Peyer's patch (tissue), 4 donors: ENCODE data around the gene MCU. TPM values are rescaled to one million over a fixed set of nuclear protein-coding genes. Genes with fewer than 3 reads are reported as not detected.

Experiments used
- DNase-seq, 3 donors: peaks; one replicate each; pipeline ENCODE4 v3.0.0-alpha.2; 2017 to 2019
- H3K27ac ChIP-seq, 4 donors: fragments of 200-600 bp; sonication (generic); one replicate each; pipeline ENCODE4 v1.5.1; 2016 to 2019
- H3K27me3 ChIP-seq, 2 donors: fragments of 200-600 bp; sonication (generic); one replicate each; pipeline ENCODE4 v1.5.1; 2019
- H3K36me3 ChIP-seq, 3 donors: fragments of 200-600 bp; sonication (generic); one replicate each; pipeline ENCODE4 v1.5.1; 2016 to 2019
- H3K4me1 ChIP-seq, 4 donors: fragments of 200-600 bp; sonication (generic); one replicate each; pipeline ENCODE4 v1.5.1; 2016 to 2019
- H3K4me3 ChIP-seq, 4 donors: fragments of 200-600 bp; sonication (generic); 1 replicate in 3 of 4; 2 replicates in 1 of 4; pipeline ENCODE4 v1.5.1; 2016 to 2019; ENCODE audit warnings: mild to moderate bottlenecking in 1 of 4
- H3K9me3 ChIP-seq, 4 donors: fragments of 200-600 bp; sonication (generic); one replicate each; pipeline ENCODE4 v1.5.1; 2016 to 2019; ENCODE audit warnings: mild to moderate bottlenecking in 1 of 4
- POLR2A ChIP-seq, 2 donors: fragments of 450-650 bp; IDR thresholded peaks; one replicate each; pipeline ENCODE4 v1.5.1; 2017; ENCODE audit warnings: antibody characterized with exemption in 2 of 2, mild to moderate bottlenecking in 2 of 2, moderate library complexity in 2 of 2
- total RNA-seq, 4 donors: library from RNA; depleted of rRNA; stranded (reverse); fragments of >200 nt; gene quantifications; one replicate each; pipeline ENCODE4 v1.1.0, GENCODE V29; 2016
- TF ChIP-seq, protein P1 (sequence below), 6 experiments: fragments of 450-650 bp in 4 of 6; fragments of 200-600 bp in 2 of 6; sonication (generic) in 1 of 6; IDR thresholded peaks; one replicate each; pipeline ENCODE4 v1.5.1; 2017 to 2019; ENCODE audit warnings: antibody characterized with exemption in 6 of 6, mild to moderate bottlenecking in 3 of 6, moderate library complexity in 1 of 6

The MCU gene
- total RNA-seq, 4 donors from 2014 or later = 44.6 to 65.8 (median 52.9) TPM

DNA sequence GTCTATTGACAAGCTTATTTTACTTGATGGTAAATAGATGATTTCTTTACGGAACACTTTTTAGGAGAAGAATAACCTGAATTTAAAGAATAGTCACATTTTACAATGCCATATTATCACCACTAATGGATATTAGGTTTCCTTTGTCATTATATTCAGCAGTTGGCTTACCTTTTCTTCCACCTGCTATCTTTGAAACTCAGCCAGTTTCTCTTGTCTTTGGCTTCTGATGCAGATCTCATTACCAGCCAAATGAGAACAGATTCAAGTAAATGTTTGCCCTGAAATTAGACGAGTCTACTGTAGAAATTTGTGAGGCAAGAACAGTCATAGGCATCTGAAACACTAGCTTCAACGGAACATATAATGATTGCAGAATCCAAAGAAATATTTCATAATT lies 116.1 kb downstream of the MCU start:
- DNase-seq = no peak
- Histone ChIP-seq H3K4me3 (no peak overlapping the region), H3K27me3 (no peaks in the 10 kb centered on the region), H3K36me3 (no peaks in the 10 kb centered on the region), H3K27ac (no peak overlapping the region), H3K4me1 (no peaks in the 10 kb centered on the region), H3K9me3 (no peaks in the 10 kb centered on the region)
- TF ChIP-seq POLR2A (IDR thresholded peaks at IDR 0.05) = no peak
- TF ChIP-seq, protein P1, sequence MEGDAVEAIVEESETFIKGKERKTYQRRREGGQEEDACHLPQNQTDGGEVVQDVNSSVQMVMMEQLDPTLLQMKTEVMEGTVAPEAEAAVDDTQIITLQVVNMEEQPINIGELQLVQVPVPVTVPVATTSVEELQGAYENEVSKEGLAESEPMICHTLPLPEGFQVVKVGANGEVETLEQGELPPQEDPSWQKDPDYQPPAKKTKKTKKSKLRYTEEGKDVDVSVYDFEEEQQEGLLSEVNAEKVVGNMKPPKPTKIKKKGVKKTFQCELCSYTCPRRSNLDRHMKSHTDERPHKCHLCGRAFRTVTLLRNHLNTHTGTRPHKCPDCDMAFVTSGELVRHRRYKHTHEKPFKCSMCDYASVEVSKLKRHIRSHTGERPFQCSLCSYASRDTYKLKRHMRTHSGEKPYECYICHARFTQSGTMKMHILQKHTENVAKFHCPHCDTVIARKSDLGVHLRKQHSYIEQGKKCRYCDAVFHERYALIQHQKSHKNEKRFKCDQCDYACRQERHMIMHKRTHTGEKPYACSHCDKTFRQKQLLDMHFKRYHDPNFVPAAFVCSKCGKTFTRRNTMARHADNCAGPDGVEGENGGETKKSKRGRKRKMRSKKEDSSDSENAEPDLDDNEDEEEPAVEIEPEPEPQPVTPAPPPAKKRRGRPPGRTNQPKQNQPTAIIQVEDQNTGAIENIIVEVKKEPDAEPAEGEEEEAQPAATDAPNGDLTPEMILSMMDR (IDR thresholded peaks at IDR 0.05) = no peak

DNA sequence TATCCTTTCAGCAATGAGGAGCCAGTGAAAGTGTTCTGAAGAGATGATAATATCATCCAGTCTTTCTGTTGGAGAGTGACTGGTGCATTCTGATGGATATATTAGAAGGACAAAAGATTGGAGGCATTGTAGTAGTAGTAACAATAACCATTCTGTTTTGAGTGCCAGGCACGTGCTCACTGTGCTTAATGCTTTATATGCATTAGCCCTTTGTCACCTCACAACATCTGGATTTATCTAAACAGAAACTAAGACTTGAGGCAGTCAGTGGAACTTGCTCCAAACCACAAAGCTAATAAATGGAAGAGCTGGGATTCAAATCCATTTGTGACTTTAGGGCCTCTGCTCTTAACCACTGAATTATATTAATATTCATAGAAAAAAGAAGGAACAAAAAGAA lies 117.1 kb downstream of the MCU start:
- no peak for DNase-seq
- Histone ChIP-seq H3K4me1 (no peaks in the 10 kb centered on the region), H3K9me3 (no peaks in the 10 kb centered on the region), H3K36me3 (no peaks in the 10 kb centered on the region), H3K27me3 (no peaks in the 10 kb centered on the region), H3K27ac (no peak overlapping the region), H3K4me3 (no peak overlapping the region)
- TF ChIP-seq, protein P1 (IDR thresholded peaks at IDR 0.05) = no peak
- no peak for TF ChIP-seq POLR2A (IDR thresholded peaks at IDR 0.05)

DNA sequence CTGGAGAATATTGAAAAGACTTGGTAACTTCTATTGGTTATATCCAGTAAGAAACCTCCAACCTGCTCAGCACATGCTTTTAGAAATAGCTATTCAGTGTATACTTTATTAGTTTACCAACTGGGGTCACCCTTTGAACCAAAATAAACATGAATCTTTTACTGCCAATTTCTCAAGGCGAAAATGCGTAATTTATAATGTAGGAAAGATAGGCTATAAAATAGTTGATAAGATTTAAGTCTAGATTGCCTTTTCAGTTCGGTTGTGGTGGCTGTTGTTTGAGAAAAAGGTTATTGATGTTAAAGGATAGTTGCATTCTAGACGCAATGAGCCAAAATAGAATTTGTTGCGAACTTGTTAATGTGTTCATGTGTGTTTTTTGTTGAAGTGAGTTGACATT lies 119.0 kb downstream of the MCU start:
- H3K36me3 ChIP-seq = no peaks in the 10 kb centered on the region
- DNase-seq = no peak
- H3K4me3 ChIP-seq = no peak overlapping the region
- H3K27ac ChIP-seq = no peak overlapping the region
- H3K9me3 ChIP-seq = no peaks in the 10 kb centered on the region
- TF ChIP-seq, protein P1 (IDR thresholded peaks at IDR 0.05) = no peak
- TF ChIP-seq POLR2A (IDR thresholded peaks at IDR 0.05) = no peak
- H3K4me1 ChIP-seq = no peaks in the 10 kb centered on the region
- no peaks in the 10 kb centered on the region for H3K27me3 ChIP-seq

DNA sequence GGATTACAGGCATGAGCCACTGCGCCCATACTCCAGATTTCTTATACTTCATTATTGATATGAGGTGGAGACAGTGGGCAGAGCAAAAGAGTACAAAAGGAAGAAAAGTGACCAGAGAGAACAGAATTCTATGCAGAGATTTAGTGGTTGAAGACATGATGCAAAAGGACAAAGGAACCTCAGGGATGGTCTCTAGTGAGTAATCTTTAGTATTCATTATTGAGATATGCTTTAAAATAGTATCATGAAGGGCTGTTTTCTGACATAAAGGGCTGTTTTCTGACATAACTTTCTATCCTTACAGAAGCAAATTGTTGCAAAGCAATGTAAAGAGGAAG lies 120.4 kb downstream of the MCU start:
- no peak for DNase-seq
- Histone ChIP-seq H3K27ac (no peak overlapping the region), H3K9me3 (no peaks in the 10 kb centered on the region), H3K27me3 (no peaks in the 10 kb centered on the region), H3K36me3 (no peaks in the 10 kb centered on the region), H3K4me3 (no peak overlapping the region), H3K4me1 (no peaks in the 10 kb centered on the region)
- TF ChIP-seq POLR2A (IDR thresholded peaks at IDR 0.05) = no peak
- TF ChIP-seq, protein P1 (IDR thresholded peaks at IDR 0.05) = no peak

DNA sequence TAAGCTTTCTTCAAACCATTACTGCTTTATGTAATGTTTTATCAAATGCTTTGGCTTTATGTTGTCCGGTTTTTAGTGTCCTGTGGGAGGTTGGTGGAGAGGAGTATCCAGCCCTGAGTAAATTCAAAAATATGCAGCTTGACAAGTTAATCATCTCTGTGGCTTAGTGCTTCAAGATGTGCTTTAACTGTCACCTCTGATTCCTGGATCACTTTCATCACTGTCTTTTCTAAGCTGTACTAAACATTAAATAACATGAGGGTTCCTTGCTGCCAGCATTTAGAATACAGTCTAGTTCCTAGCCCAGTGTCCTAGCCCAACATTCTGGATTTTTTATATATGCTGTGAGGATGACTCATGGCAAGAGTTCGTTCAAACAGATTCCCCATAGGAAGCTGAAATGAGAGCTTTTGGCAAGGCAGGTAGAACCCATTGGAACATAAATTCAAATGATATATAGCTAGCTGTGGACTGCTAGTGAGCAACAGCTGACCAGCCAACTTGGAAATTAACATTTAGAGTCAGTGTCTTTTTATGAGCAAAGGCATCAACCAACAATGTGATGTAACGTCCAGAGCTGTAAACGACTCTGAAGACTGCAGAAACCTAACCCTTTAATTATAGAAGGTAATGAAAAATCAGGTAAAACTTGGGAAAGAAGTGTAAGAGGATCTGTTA lies 120.9 kb downstream of the MCU start:
- TF ChIP-seq, protein P1 (IDR thresholded peaks at IDR 0.05) = no peak
- TF ChIP-seq POLR2A (IDR thresholded peaks at IDR 0.05) = no peak
- DNase-seq = no peak
- Histone ChIP-seq H3K4me1 (no peaks in the 10 kb centered on the region), H3K36me3 (no peaks in the 10 kb centered on the region), H3K9me3 (no peaks in the 10 kb centered on the region), H3K27me3 (no peaks in the 10 kb centered on the region), H3K27ac (no peak overlapping the region), H3K4me3 (no peak overlapping the region)
